Measurements from ENCODE around the gene SFT2D3. TPM values are rescaled to one million over a fixed set of nuclear protein-coding genes. Genes with fewer than 3 reads are reported as not detected.

Gene SFT2D3
- total RNA-seq, 1 experiment from 2014 or later, result 3.1 TPM

- no TSS peak for BruUV-seq (replicated peaks)
- Histone ChIP-seq H3K27ac (ENCODE audit: low read depth, low read length) (no peak overlapping the region), H4K20me1 (ENCODE audit: insufficient read depth) (no peaks in the 10 kb centered on the region), H3K4me3 (replicated peaks in 1 of 2; ENCODE audit: low read depth in 1 of 2, low read length in 2 of 2) (no peak overlapping the region), H3K4me2 (ENCODE audit: low read length) (no peak overlapping the region), H3K9ac (ENCODE audit: low read length) (no peak overlapping the region), H3K9me3 (ENCODE audit: control insufficient read depth in 1 of 2, insufficient read depth in 1 of 2, low read depth in 1 of 2, low read length in 2 of 2) (no peaks in the 10 kb centered on the region), H3K27me3 (ENCODE audit: insufficient read depth, low read length) (no peaks in the 10 kb centered on the region), H2AFZ (ENCODE audit: low read depth, low read length, poor library complexity, severe bottlenecking) (no peak overlapping the region), H3K9me2 (ENCODE audit: insufficient read depth) (no peaks in the 10 kb centered on the region), H3K79me2 (ENCODE audit: insufficient read depth, low read length) (no peaks in the 10 kb centered on the region), H3K4me1 (ENCODE audit: control insufficient read depth in 1 of 2, insufficient read depth in 2 of 2, low read length in 2 of 2) (peaks cover 0 to 10% of the 10 kb centered on the region in 2 experiments; a peak in 2 of 4 replicates), H3K36me3 (ENCODE audit: control insufficient read depth in 1 of 2, insufficient read depth in 2 of 2, low read length in 2 of 2) (peaks cover 30% of the 10 kb centered on the region in 2 experiments; a peak in 3 of 4 replicates)
- TF ChIP-seq, protein P1, sequence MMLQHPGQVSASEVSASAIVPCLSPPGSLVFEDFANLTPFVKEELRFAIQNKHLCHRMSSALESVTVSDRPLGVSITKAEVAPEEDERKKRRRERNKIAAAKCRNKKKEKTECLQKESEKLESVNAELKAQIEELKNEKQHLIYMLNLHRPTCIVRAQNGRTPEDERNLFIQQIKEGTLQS (IDR thresholded peaks at IDR 0.05), result no peak
- no peak for TF ChIP-seq ZNF274 (IDR thresholded peaks at IDR 0.05; ENCODE audit: low read depth, low read length)
- no peak for TF ChIP-seq YY1 (IDR thresholded peaks at IDR 0.05; ENCODE audit: extremely low read depth, insufficient replicate concordance, low read depth, low read length)
- no peak for TF ChIP-seq SIN3A (IDR thresholded peaks at IDR 0.05; ENCODE audit: low read depth)
- no peak for TF ChIP-seq POLR2A (IDR thresholded peaks at IDR 0.05; ENCODE audit: borderline replicate concordance, extremely low read depth, insufficient read depth, insufficient read length)
- TF ChIP-seq CBX3 (IDR thresholded peaks at IDR 0.05; ENCODE audit: low read depth), result no peak
- TF ChIP-seq CTCF (IDR thresholded peaks at IDR 0.05 in 2 of 3, conservative IDR thresholded peaks at IDR 0.05 in 1 of 3; ENCODE audit: borderline replicate concordance in 1 of 3, insufficient read depth in 1 of 3, low read depth in 2 of 3, low read length in 2 of 3), result no peak
- TF ChIP-seq FOSL1 (IDR thresholded peaks at IDR 0.05; ENCODE audit: low read depth), result no peak
- TF ChIP-seq, protein P2, sequence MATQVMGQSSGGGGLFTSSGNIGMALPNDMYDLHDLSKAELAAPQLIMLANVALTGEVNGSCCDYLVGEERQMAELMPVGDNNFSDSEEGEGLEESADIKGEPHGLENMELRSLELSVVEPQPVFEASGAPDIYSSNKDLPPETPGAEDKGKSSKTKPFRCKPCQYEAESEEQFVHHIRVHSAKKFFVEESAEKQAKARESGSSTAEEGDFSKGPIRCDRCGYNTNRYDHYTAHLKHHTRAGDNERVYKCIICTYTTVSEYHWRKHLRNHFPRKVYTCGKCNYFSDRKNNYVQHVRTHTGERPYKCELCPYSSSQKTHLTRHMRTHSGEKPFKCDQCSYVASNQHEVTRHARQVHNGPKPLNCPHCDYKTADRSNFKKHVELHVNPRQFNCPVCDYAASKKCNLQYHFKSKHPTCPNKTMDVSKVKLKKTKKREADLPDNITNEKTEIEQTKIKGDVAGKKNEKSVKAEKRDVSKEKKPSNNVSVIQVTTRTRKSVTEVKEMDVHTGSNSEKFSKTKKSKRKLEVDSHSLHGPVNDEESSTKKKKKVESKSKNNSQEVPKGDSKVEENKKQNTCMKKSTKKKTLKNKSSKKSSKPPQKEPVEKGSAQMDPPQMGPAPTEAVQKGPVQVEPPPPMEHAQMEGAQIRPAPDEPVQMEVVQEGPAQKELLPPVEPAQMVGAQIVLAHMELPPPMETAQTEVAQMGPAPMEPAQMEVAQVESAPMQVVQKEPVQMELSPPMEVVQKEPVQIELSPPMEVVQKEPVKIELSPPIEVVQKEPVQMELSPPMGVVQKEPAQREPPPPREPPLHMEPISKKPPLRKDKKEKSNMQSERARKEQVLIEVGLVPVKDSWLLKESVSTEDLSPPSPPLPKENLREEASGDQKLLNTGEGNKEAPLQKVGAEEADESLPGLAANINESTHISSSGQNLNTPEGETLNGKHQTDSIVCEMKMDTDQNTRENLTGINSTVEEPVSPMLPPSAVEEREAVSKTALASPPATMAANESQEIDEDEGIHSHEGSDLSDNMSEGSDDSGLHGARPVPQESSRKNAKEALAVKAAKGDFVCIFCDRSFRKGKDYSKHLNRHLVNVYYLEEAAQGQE (IDR thresholded peaks at IDR 0.05; ENCODE audit: low read depth), result no peak
- no peak for TF ChIP-seq EGR1 (IDR thresholded peaks at IDR 0.05; ENCODE audit: low read depth)
- no peak for TF ChIP-seq ZFX (IDR thresholded peaks at IDR 0.05)
- no peak for TF ChIP-seq SRF (IDR thresholded peaks at IDR 0.05; ENCODE audit: low read depth)
- no peak for TF ChIP-seq JUND (IDR thresholded peaks at IDR 0.05)
- no peak for TF ChIP-seq ELF1 (IDR thresholded peaks at IDR 0.05; ENCODE audit: borderline replicate concordance, low read depth)
- TF ChIP-seq EZH2 (IDR thresholded peaks at IDR 0.05), result no peak
- TF ChIP-seq SP1 (IDR thresholded peaks at IDR 0.05; ENCODE audit: low read depth), result no peak
- TF ChIP-seq POLR2AphosphoS5 (IDR thresholded peaks at IDR 0.05; ENCODE audit: low read depth, low read length), result no peak
- TF ChIP-seq, protein P3, sequence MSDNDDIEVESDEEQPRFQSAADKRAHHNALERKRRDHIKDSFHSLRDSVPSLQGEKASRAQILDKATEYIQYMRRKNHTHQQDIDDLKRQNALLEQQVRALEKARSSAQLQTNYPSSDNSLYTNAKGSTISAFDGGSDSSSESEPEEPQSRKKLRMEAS (IDR thresholded peaks at IDR 0.05), result no peak
- TF ChIP-seq CEBPB (IDR thresholded peaks at IDR 0.05; ENCODE audit: low read depth), result no peak
- TF ChIP-seq EZH2phosphoT487 (IDR thresholded peaks at IDR 0.05; ENCODE audit: borderline replicate concordance), result no peak
- CTCF ChIA-PET, result no interaction called here
- intact Hi-C loops (cut with micrococcal nuclease), result no loop called here
- POLR2A ChIA-PET, result no interaction called here
- no peak for ATAC-seq
- no peak for DNase-seq (ENCODE audit: low read depth, low spot score)
- RAD21 ChIA-PET (ENCODE audit: low non-redundant PET in 1 of 2, low total read pairs in 2 of 2, uncharacterized antibody in 2 of 2, unreplicated experiment in 2 of 2), result no interaction called here
Measured at GRCh38 chr2:127718271-127718670, 17.0 kb downstream of the SFT2D3 start.

All from HCT116 (cell line).